ENCODE data around the gene CAPN1. TPM values are rescaled to one million over a fixed set of nuclear protein-coding genes. Genes with fewer than 3 reads are reported as not detected.

CAPN1 gene
- total and polyA plus RNA-seq, 9 of the 15 experiments (the other 6 are each of a cell fraction or from before 2014, with no cell fraction given): 3.5 to 199 (median 61.6) TPM

GRCh38 chr11:65215441-65216076 is 33.8 kb downstream of the CAPN1 start (continued):
- TF ChIP-seq THRB (CRISPR knock-in tag; conservative IDR thresholded peaks at IDR 0.05) (0 out of 2 replicates have a peak, but pooled peaks have one; percentile 23), MCM2 (IDR thresholded peaks at IDR 0.05; ENCODE audit: low read depth) (no peak), HNRNPUL1 (IDR thresholded peaks at IDR 0.05; ENCODE audit: low read length) (peak; percentile 99), EGR1 (conservative IDR thresholded peaks at IDR 0.05) (peak; percentile 100), ARID1B (IDR thresholded peaks at IDR 0.05) (0 out of 2 replicates have a peak, but pooled peaks have one; percentile 24), ZBTB33 (CRISPR knock-in tag; IDR thresholded peaks at IDR 0.05) (peak; percentile 99), ATF2 (CRISPR knock-in tag; IDR thresholded peaks at IDR 0.05) (no peak)

Measured in K562 (cell line).